ENCODE data around the gene ATAD3C.

DNA sequence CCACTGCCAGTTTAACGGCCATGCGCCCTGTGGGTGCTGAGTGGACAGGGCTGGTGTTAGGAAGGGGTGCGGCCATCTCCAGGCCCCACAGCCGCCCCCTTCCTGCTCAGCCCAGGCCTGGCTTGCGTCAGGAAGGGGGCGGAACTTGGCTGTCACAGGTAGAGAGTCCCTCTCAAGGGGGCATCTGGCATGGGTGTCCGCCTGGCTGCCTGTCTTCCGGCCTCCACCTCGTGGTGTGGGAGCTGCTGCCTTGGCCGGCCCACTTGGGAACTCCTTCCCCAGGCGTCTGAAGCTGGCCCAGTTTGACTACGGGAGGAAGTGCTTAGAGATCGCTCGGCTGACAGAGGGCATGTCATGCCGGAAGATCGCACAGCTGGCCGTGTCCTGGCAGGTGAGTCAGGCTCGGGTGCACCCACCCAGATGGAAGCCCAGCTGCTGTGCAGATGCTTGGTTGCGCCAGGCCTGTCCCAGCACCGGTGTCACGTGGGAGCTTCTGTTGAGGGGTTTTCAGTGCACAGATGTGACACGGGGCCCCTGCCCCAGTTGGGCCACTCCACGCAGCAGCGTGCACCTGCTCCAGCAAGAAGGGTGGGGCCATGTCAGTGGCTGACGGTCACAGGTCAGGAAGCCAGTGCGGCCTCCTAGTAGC lies 13.0 kb downstream of the ATAD3C start:
- TF ChIP-seq EP300 (IDR thresholded peaks at IDR 0.05) (no peak), POLR2A (IDR thresholded peaks at IDR 0.05) (no peak), CTCF (IDR thresholded peaks at IDR 0.05) (no peak), POLR2AphosphoS5 (IDR thresholded peaks at IDR 0.05) (no peak)
